ENCODE data around the gene DMWD.

DMWD gene

GRCh38 chr19:45770192-45771101, 22.2 kb downstream of the DMWD start:
- in situ Hi-C loops (cut with MboI; ENCODE audit: low sequenced_read_pairs) = no loop called here

GRCh38 chr19:45769821-45770191, 22.8 kb downstream of the DMWD start:
- in situ Hi-C loops (cut with MboI; ENCODE audit: low sequenced_read_pairs) = no loop called here

DNA sequence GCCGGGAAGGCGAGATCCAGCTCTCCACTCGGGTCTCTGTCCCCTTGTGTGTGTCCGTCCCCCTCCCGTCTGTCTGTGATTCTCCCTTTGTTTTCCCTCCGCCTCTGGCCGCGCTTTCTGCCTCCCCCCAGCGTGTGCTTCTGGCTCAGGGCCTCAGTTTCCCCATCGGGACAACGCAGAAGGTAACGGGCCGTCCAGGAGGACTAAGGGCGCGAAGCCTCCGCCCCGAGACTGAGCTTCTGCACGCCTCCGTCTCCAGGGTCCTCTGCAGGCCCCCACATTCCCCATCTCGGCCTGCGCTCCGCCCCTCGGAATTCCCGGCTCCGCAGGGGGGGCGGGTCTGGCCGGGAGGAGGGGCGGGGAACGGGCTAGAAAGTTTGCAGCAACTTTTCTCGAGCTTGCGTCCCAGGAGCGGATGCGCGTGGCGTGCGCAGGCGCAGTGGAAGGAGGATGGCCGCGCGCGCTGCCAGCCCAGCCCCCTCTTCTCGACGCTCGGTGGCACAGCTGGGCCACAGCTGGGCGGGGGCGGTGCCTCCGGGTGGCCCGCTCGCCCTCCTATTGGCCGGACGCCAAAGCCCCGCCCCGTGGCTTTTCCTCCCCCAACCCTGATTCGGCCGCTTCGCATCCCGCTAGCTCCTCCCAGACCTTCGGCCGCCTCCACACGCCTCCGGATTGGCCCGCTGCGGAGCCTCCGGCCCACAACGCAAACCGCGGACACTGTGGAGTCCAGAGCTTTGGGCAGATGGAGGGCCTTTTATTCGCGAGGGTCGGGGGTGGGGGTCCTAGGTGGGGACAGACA, 23.5 kb downstream of the DMWD start, which contains the start of gene SIX5:
Gene SIX5, minus strand, starts transcription at position 269 of the 799 bp plus-strand sequence. CDS start 408 bp downstream, outside the sequence.
- in situ Hi-C loops (cut with MboI; ENCODE audit: low sequenced_read_pairs) = no loop called here

DNA sequence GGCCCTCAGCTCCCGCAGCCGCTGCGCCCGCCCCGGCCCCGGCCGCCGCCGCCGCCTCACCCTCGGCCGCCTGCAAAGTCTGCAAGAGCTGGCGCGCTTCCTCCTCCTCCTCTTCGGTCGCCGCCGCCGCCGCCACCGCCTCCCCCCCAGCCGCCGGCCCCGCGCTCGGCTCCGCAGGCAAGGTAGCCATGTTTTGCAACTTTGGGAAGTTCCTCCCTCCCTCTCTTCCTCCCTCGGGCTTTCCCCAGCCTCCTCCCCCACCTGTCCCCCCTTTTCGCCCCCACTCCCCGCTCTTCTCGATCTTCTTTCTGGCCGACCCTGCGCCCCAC, 24.0 kb downstream of the DMWD start:
- in situ Hi-C loops (cut with MboI; ENCODE audit: low sequenced_read_pairs) = no loop called here

DNA sequence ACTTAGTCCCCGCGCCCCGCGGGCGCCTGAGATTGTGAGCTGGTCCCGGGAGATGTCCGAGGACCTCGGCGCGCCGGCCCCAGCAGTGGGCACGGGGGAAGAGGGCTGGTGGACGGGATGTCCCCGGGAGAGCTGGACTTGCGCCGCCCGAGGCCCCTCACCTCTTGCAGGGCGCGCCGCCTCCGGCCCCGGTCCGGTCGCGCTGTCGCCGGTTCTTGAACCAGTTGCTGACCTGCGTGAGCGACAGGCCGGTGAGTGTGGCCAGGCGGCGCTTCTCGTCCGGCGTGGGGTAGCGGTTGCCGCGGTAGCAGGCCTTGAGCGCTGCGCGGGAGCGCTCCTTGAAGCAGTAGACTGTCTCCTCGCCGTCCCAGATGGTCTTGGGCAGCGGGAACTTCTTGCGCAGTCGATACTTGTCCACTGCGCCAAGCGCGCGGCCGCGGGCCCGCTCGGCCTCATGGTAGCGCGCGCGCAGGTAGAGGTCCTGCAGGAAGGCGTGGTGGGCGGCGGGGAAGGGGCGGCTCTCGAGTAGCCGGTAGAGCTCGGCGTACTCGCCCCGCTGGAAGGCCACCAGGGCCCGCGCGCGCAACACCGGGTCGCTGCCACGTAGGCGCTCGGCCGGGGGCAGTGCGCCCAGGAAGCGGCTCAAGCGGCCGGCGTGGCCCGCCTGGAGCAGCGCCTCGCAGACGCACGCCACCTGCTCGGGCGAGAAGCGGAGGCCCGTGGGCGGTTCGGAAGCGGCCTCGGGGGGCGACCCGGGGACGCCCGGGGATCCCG, 24.6 kb downstream of the DMWD start:
- in situ Hi-C loops (cut with MboI; ENCODE audit: low sequenced_read_pairs) = no loop called here

GRCh38 chr19:45767410-45767880, 25.2 kb downstream of the DMWD start:
- in situ Hi-C loops (cut with MboI; ENCODE audit: low sequenced_read_pairs) = no loop called here

DNA sequence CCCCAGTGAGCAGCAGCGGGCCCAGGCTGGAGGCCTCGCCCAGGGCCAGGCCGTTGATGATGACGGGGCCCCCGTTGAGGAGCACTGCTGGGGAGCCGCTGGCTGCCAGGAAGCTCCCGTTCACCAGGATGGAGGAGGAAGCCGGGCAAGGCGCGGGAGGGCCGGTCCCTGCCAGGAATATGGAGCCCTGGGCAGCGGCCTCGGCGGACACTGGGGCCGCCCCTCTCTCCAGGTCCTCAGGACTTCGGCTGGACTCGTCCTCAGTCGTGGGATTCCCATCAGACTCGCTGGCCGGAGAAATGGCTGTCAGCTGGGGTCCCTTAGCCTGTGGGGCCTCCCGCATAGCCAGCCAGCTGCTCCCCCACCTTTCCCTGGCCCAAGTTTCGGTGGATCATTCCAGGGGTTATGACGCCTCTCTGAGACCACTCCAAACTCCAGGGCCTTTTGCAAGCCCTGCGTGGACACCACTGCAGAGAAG, 25.7 kb downstream of the DMWD start:
- in situ Hi-C loops (cut with MboI; ENCODE audit: low sequenced_read_pairs) = no loop called here

GRCh38 chr19:45766296-45766868, 26.3 kb downstream of the DMWD start:
- in situ Hi-C loops (cut with MboI; ENCODE audit: low sequenced_read_pairs) = no loop called here

DNA sequence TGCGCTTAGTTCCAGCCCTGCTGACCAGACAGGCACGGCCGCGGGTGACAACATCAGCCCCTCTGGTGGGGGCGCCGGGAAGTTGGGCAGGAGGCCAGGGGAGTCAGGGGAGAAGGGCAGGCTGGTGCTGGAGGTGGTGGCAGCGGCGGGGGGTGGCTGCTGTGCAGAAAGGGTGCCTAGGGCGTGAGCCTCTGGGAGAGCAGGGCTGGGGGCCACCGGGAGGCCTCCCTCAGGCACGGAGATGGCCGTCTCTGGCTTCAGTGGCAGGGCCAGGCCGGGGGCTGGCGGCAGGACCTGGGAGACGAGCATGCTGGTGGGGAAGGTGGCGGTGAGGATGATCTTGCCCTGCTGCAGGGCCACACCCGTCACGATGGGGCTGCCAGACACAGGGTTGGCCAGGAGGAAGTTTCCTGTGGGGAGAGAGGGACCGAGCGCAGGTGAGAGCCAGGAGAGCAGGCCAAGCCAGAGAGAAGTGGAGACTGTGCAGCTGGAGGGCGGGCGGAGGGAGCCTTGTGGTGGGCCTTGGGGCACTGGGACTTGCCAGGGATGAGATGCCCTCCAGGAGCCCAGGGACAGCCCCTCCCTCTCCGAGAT, 26.8 kb downstream of the DMWD start:
- in situ Hi-C loops (cut with MboI; ENCODE audit: low sequenced_read_pairs) = no loop called here

DNA sequence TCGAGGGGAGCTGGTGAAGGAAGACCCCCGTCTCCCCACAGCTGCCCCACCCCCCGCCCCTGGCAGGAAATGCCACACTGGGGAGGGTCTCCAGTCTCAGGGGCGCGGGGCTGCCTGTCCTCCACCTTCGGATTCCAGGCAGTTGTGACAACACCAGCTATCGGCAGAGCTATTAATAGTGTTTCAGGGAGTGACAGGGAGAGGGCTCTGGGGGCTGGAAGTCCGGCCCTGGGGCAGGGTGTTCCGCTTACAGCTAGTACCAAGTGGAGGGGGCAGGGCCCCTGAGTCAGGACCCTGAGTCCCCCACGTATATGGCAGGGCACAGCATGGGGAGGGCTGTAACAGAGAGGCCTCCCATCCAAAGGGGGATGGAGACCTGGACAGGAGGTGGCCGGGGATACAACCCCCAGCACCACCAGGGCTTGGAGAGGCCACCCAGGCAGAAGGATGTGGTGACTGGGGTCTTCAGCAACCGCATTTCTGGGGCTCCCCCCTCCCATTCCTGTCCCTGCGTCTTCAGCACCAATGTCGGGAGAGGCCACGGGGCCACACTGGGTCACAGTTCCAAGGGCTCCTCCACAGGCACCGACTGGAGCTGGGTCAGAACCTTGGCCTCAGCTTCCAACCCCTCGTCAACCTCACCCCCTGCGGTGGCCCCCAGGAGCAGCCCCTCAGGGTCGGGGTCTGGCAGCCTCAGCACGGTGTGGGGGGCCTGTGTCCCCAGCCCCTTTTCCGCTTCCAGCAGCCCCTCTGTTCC, 27.5 kb downstream of the DMWD start:
- in situ Hi-C loops (cut with MboI; ENCODE audit: low sequenced_read_pairs) = no loop called here

DNA sequence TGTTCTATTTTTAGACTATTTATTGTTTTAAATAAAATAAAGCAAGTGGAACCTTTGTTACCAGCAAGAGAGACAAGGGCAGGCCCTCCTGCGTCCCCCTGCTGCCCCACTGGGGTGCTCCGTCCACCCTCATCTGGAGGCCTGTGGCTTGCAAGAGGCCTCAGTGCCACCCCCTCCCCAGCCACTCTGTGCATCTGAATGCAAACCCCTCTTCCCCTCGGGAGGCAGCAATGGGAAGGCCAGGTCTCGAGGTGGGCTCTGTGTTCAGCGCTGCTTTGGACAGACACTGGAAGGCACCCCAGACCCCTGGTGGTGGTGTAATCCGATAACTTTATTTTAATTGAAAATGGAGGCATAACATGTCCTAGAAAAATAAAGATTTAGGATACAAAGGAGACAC, 28.2 kb downstream of the DMWD start:
- in situ Hi-C loops (cut with MboI; ENCODE audit: low sequenced_read_pairs) = no loop called here

- in situ Hi-C loops (cut with MboI; ENCODE audit: low sequenced_read_pairs) = no loop called here
Measured at GRCh38 chr19:45763691-45764294, 28.9 kb downstream of the DMWD start.

- in situ Hi-C loops (cut with MboI; ENCODE audit: low sequenced_read_pairs) = no loop called here
Measured at GRCh38 chr19:45762870-45763631, 29.6 kb downstream of the DMWD start.

- in situ Hi-C loops (cut with MboI; ENCODE audit: low sequenced_read_pairs) = no loop called here
Measured at GRCh38 chr19:45761714-45762113, 30.9 kb downstream of the DMWD start.

- in situ Hi-C loops (cut with MboI; ENCODE audit: low sequenced_read_pairs) = no loop called here
Measured at GRCh38 chr19:45758921-45759320, 33.7 kb downstream of the DMWD start.

DNA sequence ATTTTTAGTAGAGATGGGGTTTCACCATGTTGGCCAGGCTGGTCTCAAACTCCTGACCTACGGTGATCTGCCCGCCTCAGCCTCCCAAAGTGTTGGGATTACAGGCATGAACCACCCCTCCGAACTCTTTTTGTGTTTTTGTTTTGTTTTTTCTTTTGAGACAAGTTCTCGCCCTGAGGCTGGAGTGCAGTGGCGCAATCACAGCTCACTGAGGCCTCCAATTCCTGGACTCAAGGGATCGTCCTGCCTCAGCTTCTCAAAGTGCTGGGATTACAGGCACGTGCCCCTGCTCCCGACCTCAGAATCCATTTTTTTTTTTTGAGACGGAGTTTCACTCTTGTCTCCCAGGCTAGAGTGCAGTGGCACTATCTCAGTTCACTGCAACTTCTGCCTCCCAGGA, 35.0 kb downstream of the DMWD start:
- in situ Hi-C loops (cut with MboI; ENCODE audit: low sequenced_read_pairs) = no loop called here

DNA sequence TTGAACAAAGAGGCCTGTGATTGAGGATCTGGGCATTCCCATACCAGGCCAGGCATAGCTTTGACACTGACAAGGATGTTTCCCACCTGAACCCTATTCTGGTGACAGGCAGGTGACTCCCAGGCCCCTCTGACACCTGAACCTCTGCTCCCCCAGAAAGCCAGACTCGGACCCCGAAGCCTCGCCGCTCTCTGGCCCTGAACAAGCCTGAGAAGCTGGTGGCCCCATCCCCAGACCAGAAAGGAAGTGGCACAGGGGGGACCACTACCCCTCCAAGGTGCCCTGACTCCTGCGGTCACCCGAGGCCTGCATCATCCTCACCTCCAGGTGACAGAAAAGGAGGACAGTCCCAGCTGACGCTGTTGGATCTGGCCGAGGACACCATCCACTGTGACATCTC, 38.3 kb downstream of the DMWD start:
- in situ Hi-C loops (cut with MboI; ENCODE audit: low sequenced_read_pairs) = no loop called here

GRCh38 chr19:45753548-45753947, 39.1 kb downstream of the DMWD start:
- in situ Hi-C loops (cut with MboI; ENCODE audit: low sequenced_read_pairs) = no loop called here
